Measurements from ENCODE around the gene VSNL1.

- no peak for TF ChIP-seq POLR2AphosphoS5 (IDR thresholded peaks at IDR 0.05; ENCODE audit: insufficient read depth in 1 of 2, low read depth in 1 of 2)
- TF ChIP-seq CTCF (IDR thresholded peaks at IDR 0.05) = no peak
Measured at GRCh38 chr2:17555150-17555549, 14.7 kb downstream of the VSNL1 start.

Data from vagina (tissue), 2 donors.